Measurements from ENCODE around the gene GTPBP6. TPM values are rescaled to one million over a fixed set of nuclear protein-coding genes. Genes with fewer than 3 reads are reported as not detected.

Gene GTPBP6
- total RNA-seq, 3 donors from 2014 or later (not counting 1 experiment from before 2014, with no cell fraction given) = 46.9 to 62.8 (median 49.8) TPM

- intact Hi-C loops (cut with micrococcal nuclease) = no loop called here
- H3K4me3 Mint-ChIP-seq = no peak overlapping the region
- no peak for ATAC-seq
- H3K27ac Mint-ChIP-seq = peak overlapping the region in 1 of 2 donors; percentile 44
- WGBS (ENCODE audit: insufficient coverage) = 91% methylated on average over 34 of the region's 35 CpGs
- DNase-seq = no peak
- Histone ChIP-seq H3K9me3 (ENCODE audit: control insufficient read depth, insufficient read depth, low read length) (peaks cover 12% of the 10 kb centered on the region), H3K27me3 (ENCODE audit: control insufficient read depth, insufficient read depth, low read length) (no peaks in the 10 kb centered on the region), H3K36me3 (ENCODE audit: control insufficient read depth, insufficient read depth, low read length) (no peaks in the 10 kb centered on the region), H3K4me1 (ENCODE audit: control insufficient read depth, insufficient read depth, low read length) (peaks cover 9% of the 10 kb centered on the region), H3K4me3 (ENCODE audit: low read length) (no peak overlapping the region), H3K27ac (ENCODE audit: low read length) (no peak overlapping the region)
- H3K27me3 Mint-ChIP-seq (ENCODE audit: low read depth in 2 of 2) = no peaks in the 10 kb centered on the region
- no peaks in the 10 kb centered on the region for H3K9me3 Mint-ChIP-seq
- peaks cover 15 to 30% of the 10 kb centered on the region in 2 donors for H3K4me1 Mint-ChIP-seq
- no peak for TF ChIP-seq CTCF (IDR thresholded peaks at IDR 0.05)
- H3K36me3 Mint-ChIP-seq = no peaks in the 10 kb centered on the region
Measured at GRCh38 chrX:355329-356050, 36.9 kb upstream of the GTPBP6 start.

GRCh38 chrX:353566-354535, 35.3 kb upstream of the GTPBP6 start:
- DNase-seq (no peak), ATAC-seq (no peak)
- no peak overlapping the region for H3K4me3 ChIP-seq (ENCODE audit: low read length)
- intact Hi-C loops (cut with micrococcal nuclease) = no loop called here
- H3K27ac ChIP-seq (ENCODE audit: low read length) = no peak overlapping the region
- Mint-ChIP-seq H3K27me3 (ENCODE audit: low read depth in 2 of 2) (no peaks in the 10 kb centered on the region), H3K4me1 (peaks cover 15 to 34% of the 10 kb centered on the region in 2 donors), H3K36me3 (no peaks in the 10 kb centered on the region), H3K27ac (no peak overlapping the region), H3K9me3 (no peaks in the 10 kb centered on the region), H3K4me3 (no peak overlapping the region)
- H3K27me3 ChIP-seq (ENCODE audit: control insufficient read depth, insufficient read depth, low read length) = no peaks in the 10 kb centered on the region
- peaks cover 4% of the 10 kb centered on the region for H3K9me3 ChIP-seq (ENCODE audit: control insufficient read depth, insufficient read depth, low read length)
- H3K36me3 ChIP-seq (ENCODE audit: control insufficient read depth, insufficient read depth, low read length) = no peaks in the 10 kb centered on the region
- TF ChIP-seq CTCF (IDR thresholded peaks at IDR 0.05) = no peak
- H3K4me1 ChIP-seq (ENCODE audit: control insufficient read depth, insufficient read depth, low read length) = peaks cover 9% of the 10 kb centered on the region
- 95% methylated on average over 37 of the region's 39 CpGs for WGBS (ENCODE audit: insufficient coverage)

- Histone ChIP-seq H3K4me3 (ENCODE audit: low read length) (no peak overlapping the region), H3K9me3 (ENCODE audit: control insufficient read depth, insufficient read depth, low read length) (peaks cover under 1% of the 10 kb centered on the region), H3K36me3 (ENCODE audit: control insufficient read depth, insufficient read depth, low read length) (no peaks in the 10 kb centered on the region), H3K4me1 (ENCODE audit: control insufficient read depth, insufficient read depth, low read length) (peaks cover 9% of the 10 kb centered on the region), H3K27ac (ENCODE audit: low read length) (no peak overlapping the region), H3K27me3 (ENCODE audit: control insufficient read depth, insufficient read depth, low read length) (no peaks in the 10 kb centered on the region)
- TF ChIP-seq CTCF (IDR thresholded peaks at IDR 0.05) = no peak
- intact Hi-C loops (cut with micrococcal nuclease) = no loop called here
- Mint-ChIP-seq H3K9me3 (no peaks in the 10 kb centered on the region), H3K27me3 (ENCODE audit: low read depth in 2 of 2) (no peaks in the 10 kb centered on the region), H3K27ac (no peak overlapping the region), H3K36me3 (no peaks in the 10 kb centered on the region), H3K4me1 (peaks cover 15 to 34% of the 10 kb centered on the region in 2 donors), H3K4me3 (no peak overlapping the region)
- DNase-seq (no peak), ATAC-seq (no peak)
- 96% methylated on average over 39 of the region's 39 CpGs for WGBS (ENCODE audit: insufficient coverage)
Measured at GRCh38 chrX:352582-353314, 34.2 kb upstream of the GTPBP6 start.
